ENCODE measurements around the gene CLVS2.

Gene CLVS2

DNA sequence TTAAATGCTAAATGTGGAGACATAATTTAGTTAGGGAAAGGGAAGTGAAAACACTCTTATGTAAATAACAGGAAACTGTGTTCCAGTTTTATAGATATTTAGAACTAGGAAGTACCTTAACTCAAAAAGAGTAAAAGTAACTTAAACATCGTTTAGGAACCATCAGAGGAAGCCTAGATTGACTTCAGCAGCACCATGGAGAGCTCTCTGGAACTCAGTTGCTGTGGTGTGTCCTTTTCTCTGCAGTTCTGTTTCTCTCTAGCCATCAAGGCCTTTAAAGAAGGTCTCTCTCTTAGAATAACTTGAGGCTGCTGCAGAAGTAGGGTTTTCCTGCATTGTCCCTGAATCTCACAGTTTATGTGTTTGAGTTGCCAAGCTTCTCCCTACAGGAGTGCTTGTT lies 26.9 kb downstream of the CLVS2 start:
- in situ Hi-C loops (cut with MboI; ENCODE audit: low sequenced_read_pairs) = no loop called here

DNA sequence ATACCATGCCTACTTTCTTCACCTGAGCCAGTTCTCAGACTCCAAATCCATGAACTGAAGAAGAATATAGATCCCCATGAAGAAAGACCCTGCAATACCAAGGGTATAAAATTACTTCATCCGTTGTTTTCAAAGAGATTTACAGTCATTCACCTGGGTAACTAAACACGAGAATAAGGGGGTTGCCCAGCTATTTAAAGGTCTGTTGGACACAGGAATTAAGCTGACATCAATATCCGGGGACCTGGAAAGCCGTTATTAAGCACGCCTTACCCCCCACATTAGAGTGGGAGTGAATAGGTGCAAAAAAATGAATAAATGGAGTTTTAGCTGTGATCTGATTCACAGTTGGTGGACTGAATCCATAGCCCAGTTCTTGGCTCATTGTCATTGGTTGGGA lies 28.9 kb downstream of the CLVS2 start:
- in situ Hi-C loops (cut with MboI; ENCODE audit: low sequenced_read_pairs) = no loop called here

DNA sequence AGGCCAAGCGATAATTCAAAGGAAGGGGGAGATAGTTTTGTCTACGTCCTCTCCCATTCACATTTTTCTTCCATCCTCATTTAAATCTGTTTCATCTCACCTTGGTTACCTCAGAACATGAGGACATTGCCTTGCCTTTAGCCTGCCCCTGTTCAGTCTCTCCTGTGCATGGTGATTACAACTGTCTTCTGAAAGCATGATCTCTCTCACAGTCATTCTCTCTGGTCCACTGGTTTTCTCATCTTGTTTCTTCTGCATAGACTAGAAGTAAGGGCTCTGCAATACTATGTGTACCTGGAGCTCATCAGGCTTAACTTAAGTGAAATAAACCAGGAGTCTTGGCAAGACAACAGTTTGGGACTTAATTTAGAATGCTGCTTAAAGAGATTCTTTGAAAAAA lies 31.4 kb downstream of the CLVS2 start:
- in situ Hi-C loops (cut with MboI; ENCODE audit: low sequenced_read_pairs) = no loop called here

DNA sequence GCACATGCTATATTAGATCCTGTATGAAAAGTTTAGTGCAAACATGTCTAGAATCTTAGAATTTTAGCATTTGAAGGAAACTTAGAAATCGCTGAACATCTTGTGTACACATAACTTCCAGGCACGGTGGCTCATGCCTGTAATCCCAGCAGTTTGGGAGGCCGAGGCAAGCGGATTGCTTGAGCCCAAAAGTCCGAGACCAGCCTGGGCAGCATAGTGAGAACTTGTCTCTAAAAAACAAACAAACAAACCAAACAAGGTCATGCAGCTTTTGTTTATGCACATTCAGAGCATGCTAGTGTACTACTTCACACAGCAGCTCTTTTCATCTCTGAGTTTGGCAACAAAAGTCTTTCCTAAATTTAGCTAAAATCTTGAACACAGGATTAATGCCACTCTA lies 32.2 kb downstream of the CLVS2 start:
- in situ Hi-C loops (cut with MboI; ENCODE audit: low sequenced_read_pairs) = no loop called here

GRCh38 chr6:123030282-123030681 lies 34.2 kb downstream of the CLVS2 start:
- in situ Hi-C loops (cut with MboI; ENCODE audit: low sequenced_read_pairs) = no loop called here

DNA sequence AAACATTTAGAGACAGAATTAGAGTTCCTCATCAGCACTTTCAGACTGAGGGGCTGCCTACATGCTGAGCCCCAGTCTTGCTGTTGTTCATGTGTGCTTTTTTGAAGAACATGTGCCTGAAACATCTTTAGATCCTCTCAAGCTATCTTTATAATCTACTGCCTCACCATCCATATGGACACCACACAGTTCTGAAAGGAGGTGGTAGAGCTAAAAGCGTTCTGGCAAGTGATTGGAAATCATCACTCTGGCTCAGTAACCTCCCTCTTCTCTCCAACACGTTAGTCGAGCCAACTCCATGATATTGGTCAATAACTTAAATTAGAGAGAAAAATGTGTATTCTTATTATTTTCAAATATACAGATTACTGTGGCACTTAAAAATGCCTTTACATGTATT lies 40.6 kb downstream of the CLVS2 start:
- in situ Hi-C loops (cut with MboI; ENCODE audit: low sequenced_read_pairs) = no loop called here

DNA sequence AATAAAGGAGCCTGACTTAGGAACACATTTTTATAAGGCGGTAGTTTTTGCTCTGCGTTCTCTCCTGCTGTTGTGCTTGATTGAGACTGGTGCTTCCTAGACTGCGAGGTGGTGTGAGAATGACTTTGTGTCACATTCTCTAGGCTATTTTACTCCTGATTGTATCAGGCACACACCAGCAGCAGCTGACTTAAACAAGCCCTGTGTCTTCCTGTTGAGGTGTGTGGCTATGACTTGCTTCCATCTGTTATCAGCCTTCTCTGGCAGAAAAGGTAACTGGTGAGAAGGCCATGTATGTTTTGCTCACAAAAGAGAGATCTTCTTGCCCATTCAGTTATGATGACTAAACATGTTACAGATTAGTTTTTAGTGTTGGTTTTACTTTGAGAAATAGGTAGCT lies 43.4 kb downstream of the CLVS2 start:
- in situ Hi-C loops (cut with MboI; ENCODE audit: low sequenced_read_pairs) = no loop called here

DNA sequence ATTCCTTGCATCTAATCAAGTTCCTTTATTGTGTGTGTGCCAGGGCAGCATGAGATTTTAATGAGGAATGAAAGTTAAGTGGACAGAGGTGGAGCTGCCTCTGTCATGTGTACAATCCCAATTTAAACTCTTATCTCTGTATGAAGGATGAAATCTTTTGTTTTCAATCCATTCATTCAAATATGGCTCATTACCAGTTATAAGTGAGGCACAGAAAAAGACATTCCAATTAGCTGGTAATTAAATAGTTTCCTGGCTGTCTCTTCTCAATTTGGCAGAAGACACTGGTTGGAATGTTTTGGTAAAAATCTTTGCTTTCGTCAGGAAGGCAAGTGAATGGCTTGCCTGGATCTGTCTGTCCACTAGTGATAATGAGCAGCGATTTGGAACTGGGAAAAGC lies 46.4 kb downstream of the CLVS2 start:
- in situ Hi-C loops (cut with MboI; ENCODE audit: low sequenced_read_pairs) = no loop called here

DNA sequence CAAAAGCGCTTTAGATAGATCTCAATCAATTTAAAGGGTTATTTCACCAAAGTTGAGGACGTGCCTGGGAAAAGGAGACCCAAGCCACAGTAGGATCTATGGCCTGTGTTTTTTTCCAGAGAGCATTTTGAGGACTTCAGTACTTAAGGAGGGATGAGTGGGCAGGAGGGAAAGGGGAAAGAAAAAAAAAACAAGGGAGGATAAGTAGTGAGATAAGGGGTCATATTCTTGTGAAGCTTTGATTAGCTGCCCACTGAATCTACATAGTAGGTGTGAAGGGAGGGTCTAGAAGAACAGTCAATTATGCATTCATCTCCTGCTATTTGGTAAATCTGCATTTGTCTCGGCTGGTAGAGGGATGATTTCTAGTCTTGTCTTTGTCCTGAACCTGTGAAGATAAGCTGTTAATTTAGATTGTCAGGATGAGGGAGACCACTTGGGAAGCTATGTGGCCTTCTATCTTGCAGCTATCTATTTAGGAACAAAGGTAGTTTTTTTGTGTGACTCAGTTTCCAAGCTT lies 48.4 kb downstream of the CLVS2 start:
- in situ Hi-C loops (cut with MboI; ENCODE audit: low sequenced_read_pairs) = no loop called here

DNA sequence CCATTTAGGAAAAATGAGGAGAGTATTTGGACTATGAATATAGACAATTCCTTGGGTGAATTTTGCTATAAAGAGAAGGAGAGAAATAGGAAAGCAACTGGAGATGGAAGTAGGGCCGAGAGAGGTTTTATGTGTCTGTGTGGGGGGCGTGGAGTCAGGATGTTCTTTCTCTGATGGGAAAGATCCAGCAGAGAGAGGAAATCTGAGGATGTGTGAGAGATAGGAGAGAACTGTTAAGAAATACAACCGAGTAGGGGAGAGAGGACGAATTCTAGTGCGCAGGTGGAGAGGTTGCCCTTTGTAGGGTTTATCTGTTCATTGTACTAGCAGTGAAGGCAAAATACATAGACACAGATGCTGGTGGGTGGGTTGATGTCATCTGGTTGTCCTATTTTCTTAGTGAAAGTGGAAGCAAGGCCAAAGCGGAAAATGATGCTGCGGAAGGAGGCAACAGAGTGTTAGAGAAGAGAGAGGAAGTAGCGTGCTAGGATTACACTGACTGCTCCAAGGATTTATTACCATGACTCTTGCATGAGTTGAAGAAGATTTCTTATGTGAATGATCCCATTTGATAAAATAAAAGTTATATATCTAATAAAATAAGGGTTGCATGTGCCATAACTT lies 57.7 kb downstream of the CLVS2 start:
- in situ Hi-C loops (cut with MboI; ENCODE audit: low sequenced_read_pairs) = no loop called here

DNA sequence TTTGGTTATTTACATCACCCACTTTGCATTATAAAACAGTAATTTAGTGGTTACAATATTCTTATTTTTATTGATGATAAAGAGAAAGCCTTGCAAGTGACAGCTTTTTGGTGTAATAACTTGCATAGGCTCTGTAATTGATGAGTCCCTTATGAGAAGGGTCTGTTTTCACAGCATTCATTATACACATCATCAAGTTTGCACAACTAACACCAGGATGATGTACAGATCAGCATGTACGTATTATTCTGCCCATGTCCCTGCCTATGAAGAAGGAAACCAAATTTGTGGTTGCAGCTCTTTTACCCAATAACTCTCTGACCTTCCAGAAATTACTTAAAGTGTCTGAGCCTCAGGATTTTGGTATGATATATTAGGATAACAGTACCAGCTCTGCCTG lies 59.2 kb downstream of the CLVS2 start:
- in situ Hi-C loops (cut with MboI; ENCODE audit: low sequenced_read_pairs) = no loop called here

- in situ Hi-C loops (cut with MboI; ENCODE audit: low sequenced_read_pairs) = no loop called here
Measured at GRCh38 chr6:123062670-123063069, 66.6 kb downstream of the CLVS2 start.

GRCh38 chr6:123064038-123064437 lies 68.0 kb downstream of the CLVS2 start:
- in situ Hi-C loops (cut with MboI; ENCODE audit: low sequenced_read_pairs) = no loop called here

GRCh38 chr6:123074616-123075015 lies 78.6 kb downstream of the CLVS2 start:
- in situ Hi-C loops (cut with MboI; ENCODE audit: low sequenced_read_pairs) = no loop called here

- in situ Hi-C loops (cut with MboI; ENCODE audit: low sequenced_read_pairs) = no loop called here
Measured at GRCh38 chr6:123085403-123085802, 89.4 kb downstream of the CLVS2 start.

DNA sequence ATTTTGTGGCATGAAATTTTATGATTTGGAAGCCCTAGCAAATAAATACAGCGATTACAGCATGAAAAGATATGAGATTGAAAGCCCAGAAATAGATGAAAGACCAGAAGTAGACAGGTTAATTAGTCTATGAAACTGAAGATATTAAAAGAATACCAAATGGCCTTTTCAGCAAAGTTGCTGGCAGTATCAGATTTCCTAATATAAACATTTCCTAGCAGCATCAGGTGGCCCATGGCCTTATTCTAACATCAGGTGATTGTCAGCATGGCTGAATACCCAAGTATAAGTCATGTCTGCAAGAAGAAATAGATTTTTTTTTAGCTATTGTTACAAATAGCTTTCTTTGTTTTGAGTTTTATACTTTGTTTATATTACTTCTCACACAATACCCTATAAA lies 93.2 kb downstream of the CLVS2 start:
- in situ Hi-C loops (cut with MboI; ENCODE audit: low sequenced_read_pairs) = no loop called here

- in situ Hi-C loops (cut with MboI; ENCODE audit: low sequenced_read_pairs) = no loop called here
Measured at GRCh38 chr6:123091091-123091895, 95.3 kb downstream of the CLVS2 start.

- in situ Hi-C loops (cut with MboI; ENCODE audit: low sequenced_read_pairs) = no loop called here
Measured at GRCh38 chr6:123091896-123092271, 95.8 kb downstream of the CLVS2 start.

DNA sequence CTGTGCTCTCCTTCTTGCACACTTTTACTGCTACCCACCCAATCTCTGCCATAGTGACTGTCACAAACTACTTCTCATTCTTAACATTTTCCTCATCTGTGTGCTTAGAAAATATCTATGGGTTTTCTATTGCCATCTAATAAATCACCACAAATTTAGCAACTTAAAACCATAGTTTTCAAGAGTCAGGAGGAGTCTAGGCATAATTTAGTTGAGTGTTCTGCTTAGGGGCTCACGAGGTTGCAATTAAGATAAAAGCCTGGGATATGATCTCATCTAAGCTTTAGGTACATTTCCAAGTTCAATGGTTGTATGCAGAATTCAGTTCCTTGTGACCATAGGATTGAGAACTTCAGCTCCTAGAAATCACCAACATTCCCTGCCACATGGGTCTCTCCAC lies 98.8 kb downstream of the CLVS2 start:
- in situ Hi-C loops (cut with MboI; ENCODE audit: low sequenced_read_pairs) = no loop called here

DNA sequence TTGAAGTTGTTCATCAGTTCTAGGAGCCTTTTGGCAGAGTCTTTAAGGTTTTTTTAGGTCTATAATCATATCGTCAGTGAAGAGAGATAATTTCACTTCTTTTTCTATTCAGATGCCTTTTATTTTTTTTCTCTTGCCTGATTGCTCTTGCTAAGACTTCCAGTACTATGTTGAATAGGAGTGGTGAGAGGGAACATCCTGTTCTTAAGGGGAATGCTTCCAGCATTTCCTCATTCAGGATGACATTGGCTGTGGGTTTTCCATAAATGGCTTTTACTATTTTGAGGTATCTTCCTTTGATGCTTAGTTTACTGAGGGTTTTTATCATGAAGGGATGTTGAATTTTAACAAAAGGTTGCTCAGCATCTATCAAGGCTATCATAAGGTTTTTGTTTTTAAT lies 109.5 kb downstream of the CLVS2 start:
- in situ Hi-C loops (cut with MboI; ENCODE audit: low sequenced_read_pairs) = no loop called here

DNA sequence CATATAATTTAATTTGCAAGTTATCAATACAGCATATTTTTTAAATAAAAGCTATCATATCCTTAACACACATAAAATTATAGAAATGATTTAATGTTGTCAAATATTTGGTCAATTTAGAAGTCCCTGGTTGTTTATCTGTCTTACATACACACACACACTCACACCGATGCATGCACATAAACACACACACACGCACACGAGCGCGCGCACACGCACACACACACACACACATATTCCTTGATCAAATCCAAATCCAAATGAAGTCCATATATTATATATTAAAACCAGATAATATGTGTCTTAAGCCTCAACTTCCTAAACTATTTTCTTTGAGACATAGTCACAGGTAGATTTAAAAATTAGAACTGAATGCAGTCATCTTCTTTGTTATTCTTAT lies 120.3 kb downstream of the CLVS2 start:
- in situ Hi-C loops (cut with MboI; ENCODE audit: low sequenced_read_pairs) = no loop called here

- in situ Hi-C loops (cut with MboI; ENCODE audit: low sequenced_read_pairs) = no loop called here
Measured at GRCh38 chr6:123117145-123117908, 121.3 kb downstream of the CLVS2 start.
